GM23248 (cell line): Measurements from ENCODE around the gene KPNA6.

Experiments used
- EZH2 ChIP-seq: fragments of 200-600 bp; sonication (generic); IDR thresholded peaks from 2 replicates; pipeline ENCODE4 v1.6.1; 2018; ENCODE audit warnings: antibody characterized with exemption, mild to moderate bottlenecking; ENCODE audit not compliant: insufficient read depth, poor library complexity, severe bottlenecking
- EZH2phosphoT487 ChIP-seq: fragments of 200-600 bp; sonication (generic); IDR thresholded peaks from 2 replicates; pipeline ENCODE4 v1.6.1; 2018; ENCODE audit warnings: antibody characterized with exemption, moderate library complexity, mild to moderate bottlenecking, low read depth; ENCODE audit not compliant: insufficient read depth

GRCh38 chr1:32216566-32216965 lies 108.7 kb downstream of the KPNA6 start:
- TF ChIP-seq EZH2 (no peak), EZH2phosphoT487 (no peak)
